ENCODE results near the gene FOXN3.

DNA sequence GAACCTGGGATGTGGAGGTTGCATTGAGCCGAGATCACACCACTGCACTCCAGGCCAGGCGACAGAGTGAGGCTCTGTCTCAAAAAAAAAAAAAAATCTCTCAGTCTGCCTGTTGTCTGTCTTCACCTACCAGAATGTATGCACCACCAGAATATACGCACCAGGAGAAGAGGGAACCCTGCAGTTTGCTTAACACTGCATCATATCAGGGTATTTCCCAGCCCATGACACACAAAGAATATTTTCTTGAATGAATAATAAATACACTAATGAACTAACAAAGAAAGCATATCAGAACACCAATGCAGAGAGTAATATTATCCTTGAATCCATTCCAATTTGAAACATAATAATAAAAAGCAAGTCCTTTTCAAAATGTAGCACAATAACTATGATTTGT is 44.2 kb upstream of the FOXN3 start:
- TF ChIP-seq POLR2AphosphoS5 (IDR thresholded peaks at IDR 0.05; ENCODE audit: low read depth, low read length), result no peak
- TF ChIP-seq POLR2A (IDR thresholded peaks at IDR 0.05; ENCODE audit: low read depth, low read length), result no peak
- TF ChIP-seq TAF1 (IDR thresholded peaks at IDR 0.05; ENCODE audit: borderline replicate concordance, low read depth, low read length), result no peak

All from GM12892 (cell line).